Brain microvascular endothelial cell (primary cell): ENCODE measurements around the gene EFHC2.
"Not testable (repeated sequence)": the region's sequence is repeated elsewhere in the genome, so short reads cannot be mapped to it uniquely, and the experiment has no call there.

ENCODE experiments used
- DNase-seq: peaks from one replicate; pipeline ENCODE4 v3.0.0-alpha.2; 2020
- H3K27ac ChIP-seq: fragments of 250-450 bp; sonication (Bioruptor Pico); 2 replicates; pipeline ENCODE4 v1.5.1; 2020; ENCODE audit warnings: mild to moderate bottlenecking, moderate library complexity
- H3K27me3 ChIP-seq: fragments of 250-450 bp; sonication (Bioruptor Pico); replicated peaks from 2 replicates; pipeline ENCODE4 v1.5.1; 2020; ENCODE audit warnings: mild to moderate bottlenecking
- H3K36me3 ChIP-seq: fragments of 250-450 bp; sonication (Bioruptor Pico); replicated peaks from 2 replicates; pipeline ENCODE4 v1.5.1; 2020; ENCODE audit warnings: mild to moderate bottlenecking
- H3K4me3 ChIP-seq: 2 replicates; pipeline ENCODE4 v1.5.1; 2011; ENCODE audit warnings: low read depth, mild to moderate bottlenecking, control low read depth, low read length, moderate library complexity
- CTCF ChIP-seq: IDR thresholded peaks from 2 replicates; pipeline ENCODE4 v1.5.1; 2011; ENCODE audit warnings: low read depth, mild to moderate bottlenecking, moderate library complexity, low read length, control low read depth, inconsistent platforms; ENCODE audit errors: missing control alignments
- in situ Hi-C: cut with HindIII; loops from 2 replicates; pipeline ENCODE4 v1.10.0; 2017; ENCODE audit warnings: low sequenced_read_pairs, low pct_ligation_motif_present

EFHC2 gene

GRCh38 chrX:44218465-44218864 lies 125.0 kb downstream of the EFHC2 start:
- Histone ChIP-seq H3K27me3 (no peaks in the 10 kb centered on the region), H3K36me3 (no peaks in the 10 kb centered on the region), H3K27ac (no peak overlapping the region), H3K4me3 (no peak overlapping the region)
- no peak for DNase-seq
- TF ChIP-seq CTCF, result no peak
- in situ Hi-C loops, result no loop called here

GRCh38 chrX:44216171-44216570 lies 127.3 kb downstream of the EFHC2 start:
- in situ Hi-C loops, result no loop called here
- no peaks in the 10 kb centered on the region for H3K36me3 ChIP-seq
- H3K27ac ChIP-seq, result no peak overlapping the region
- no peaks in the 10 kb centered on the region for H3K27me3 ChIP-seq
- DNase-seq, result no peak
- H3K4me3 ChIP-seq, result no peak overlapping the region
- TF ChIP-seq CTCF, result no peak

- Histone ChIP-seq H3K36me3 (no peaks in the 10 kb centered on the region), H3K4me3 (no peak overlapping the region), H3K27me3 (no peaks in the 10 kb centered on the region), H3K27ac (no peak overlapping the region)
- no peak for TF ChIP-seq CTCF
- DNase-seq, result no peak
- in situ Hi-C loops, result no loop called here
Measured at GRCh38 chrX:44203791-44204190, 139.7 kb downstream of the EFHC2 start.

- H3K4me3 ChIP-seq, result no peak overlapping the region
- H3K36me3 ChIP-seq, result no peaks in the 10 kb centered on the region
- no peak for TF ChIP-seq CTCF
- in situ Hi-C loops, result no loop called here
- no peak for DNase-seq
- H3K27ac ChIP-seq, result no peak overlapping the region
- H3K27me3 ChIP-seq, result no peaks in the 10 kb centered on the region
Measured at GRCh38 chrX:44202596-44202995, 140.9 kb downstream of the EFHC2 start.

- Histone ChIP-seq H3K27ac (no peak overlapping the region), H3K4me3 (no peak overlapping the region), H3K27me3 (no peaks in the 10 kb centered on the region), H3K36me3 (no peaks in the 10 kb centered on the region)
- no peak for TF ChIP-seq CTCF
- DNase-seq, result no peak
- in situ Hi-C loops, result no loop called here
Measured at GRCh38 chrX:44189116-44189515, 154.4 kb downstream of the EFHC2 start.

GRCh38 chrX:44187915-44188314 lies 155.6 kb downstream of the EFHC2 start:
- DNase-seq, in situ Hi-C loops: not testable (repeated sequence)

More at GRCh38 chrX:44187915-44188314, 155.6 kb downstream of the EFHC2 start:
- H3K27ac ChIP-seq, H3K4me3 ChIP-seq, H3K36me3 ChIP-seq, H3K27me3 ChIP-seq: not testable (repeated sequence)
